Testis (tissue), 2 donors: ENCODE measurements around the gene SYNE2.

Source experiments
- CTCF ChIP-seq, 3 experiments: fragments of 450-650 bp in 2 of 3; fragments of 200-600 bp in 1 of 3; sonication (generic) in 1 of 3; IDR thresholded peaks; one replicate each; pipeline ENCODE4 v1.5.1; 2016 to 2019; ENCODE audit warnings: antibody characterized with exemption in 3 of 3, mild to moderate bottlenecking in 2 of 3, moderate library complexity in 1 of 3
- POLR2A ChIP-seq: fragments of 450-650 bp; IDR thresholded peaks from one replicate; pipeline ENCODE4 v1.6.1; 2017; ENCODE audit warnings: antibody characterized with exemption, mild to moderate bottlenecking, moderate library complexity

GRCh38 chr14:63982629-63983028 lies 129.8 kb downstream of the SYNE2 start:
- TF ChIP-seq CTCF (IDR thresholded peaks at IDR 0.05) (no peak), POLR2A (no peak)
